ENCODE measurements around the gene ZBTB16. TPM values are rescaled to one million over a fixed set of nuclear protein-coding genes. Genes with fewer than 3 reads are reported as not detected.

Gene ZBTB16
- total RNA-seq, 1 donor from 2014 or later: 171 TPM

DNA sequence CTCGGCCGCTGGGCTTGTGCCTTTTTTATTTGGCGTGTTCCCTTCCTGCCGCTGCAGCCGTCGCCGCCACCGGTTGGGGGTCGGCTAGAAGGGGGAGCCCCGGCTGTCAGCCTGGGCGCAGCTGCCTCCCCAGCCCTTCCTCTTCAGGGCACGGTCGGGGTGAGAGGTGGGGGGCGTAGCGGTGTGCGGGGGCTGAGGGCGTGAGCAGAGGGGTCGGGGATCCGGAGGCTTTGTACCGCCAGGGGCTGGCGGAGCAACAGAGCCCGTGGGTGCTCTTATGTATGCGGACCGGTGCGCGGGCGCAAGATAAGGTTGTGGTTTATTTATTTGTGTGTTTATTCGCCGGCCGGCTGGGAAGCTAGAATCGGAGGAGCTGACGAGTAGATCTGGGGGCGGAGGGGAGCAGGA, 477 bp downstream of the ZBTB16 start:
- ATAC-seq (peak; percentile 37 to 40), DNase-seq (peak; percentile 73)
- peaks cover 21% of the 10 kb centered on the region for H3K36me3 ChIP-seq
- intact Hi-C loops (cut with DNase I): no loop called here
- H3K27ac ChIP-seq: peak overlapping the region; percentile 98
- H3K9me3 ChIP-seq: no peaks in the 10 kb centered on the region
- H3K27me3 ChIP-seq (ENCODE audit: low read depth): peaks cover 7% of the 10 kb centered on the region
- peak overlapping the region; percentile 85 for H3K4me3 ChIP-seq
- peak; percentile 10 for TF ChIP-seq CTCF (IDR thresholded peaks at IDR 0.05)
- peaks cover 50% of the 10 kb centered on the region for H3K4me1 ChIP-seq

DNA sequence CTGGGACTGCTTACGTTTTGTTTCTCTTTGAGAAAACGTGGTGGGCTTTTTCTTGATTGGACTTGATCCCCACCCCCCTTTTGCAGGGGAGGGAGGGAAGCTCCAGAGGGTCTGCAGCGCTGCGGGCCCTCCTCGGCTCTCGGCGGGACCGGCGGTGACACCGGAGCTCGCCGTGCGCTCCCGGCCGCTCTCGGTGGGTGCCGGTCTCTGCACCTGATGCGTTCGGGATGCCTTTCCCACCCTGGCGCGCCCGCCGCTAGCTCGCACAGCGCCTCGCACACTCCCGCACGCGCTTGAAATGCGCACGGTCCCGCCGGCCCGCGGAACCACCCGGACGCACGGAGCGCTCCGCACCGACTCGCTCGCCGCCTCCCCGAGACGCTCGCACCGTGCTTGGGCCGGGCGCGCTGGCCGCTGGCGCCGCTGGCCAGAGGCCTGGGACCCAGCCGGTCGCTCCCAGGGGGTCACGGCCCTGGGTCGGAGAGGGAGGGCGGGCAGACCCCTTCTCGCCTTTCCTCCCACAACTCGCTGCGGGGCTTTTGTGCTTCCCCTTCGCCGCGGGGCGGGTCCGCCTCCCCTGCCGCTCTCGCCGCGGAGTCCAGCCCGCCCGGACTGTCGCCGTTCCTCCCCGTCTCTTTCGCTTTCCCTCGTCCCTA, 1.0 kb downstream of the ZBTB16 start:
- peaks cover 27% of the 10 kb centered on the region for H3K36me3 ChIP-seq
- peak overlapping the region; percentile 85 for H3K4me3 ChIP-seq
- H3K9me3 ChIP-seq: no peaks in the 10 kb centered on the region
- peaks cover 7% of the 10 kb centered on the region for H3K27me3 ChIP-seq (ENCODE audit: low read depth)
- intact Hi-C loops (cut with DNase I): no loop called here
- peak overlapping the region; percentile 98 for H3K27ac ChIP-seq
- DNase-seq (peak; percentile 71), ATAC-seq (peak; percentile 25 to 34)
- no peak for TF ChIP-seq CTCF (IDR thresholded peaks at IDR 0.05)
- peaks cover 56% of the 10 kb centered on the region for H3K4me1 ChIP-seq

DNA sequence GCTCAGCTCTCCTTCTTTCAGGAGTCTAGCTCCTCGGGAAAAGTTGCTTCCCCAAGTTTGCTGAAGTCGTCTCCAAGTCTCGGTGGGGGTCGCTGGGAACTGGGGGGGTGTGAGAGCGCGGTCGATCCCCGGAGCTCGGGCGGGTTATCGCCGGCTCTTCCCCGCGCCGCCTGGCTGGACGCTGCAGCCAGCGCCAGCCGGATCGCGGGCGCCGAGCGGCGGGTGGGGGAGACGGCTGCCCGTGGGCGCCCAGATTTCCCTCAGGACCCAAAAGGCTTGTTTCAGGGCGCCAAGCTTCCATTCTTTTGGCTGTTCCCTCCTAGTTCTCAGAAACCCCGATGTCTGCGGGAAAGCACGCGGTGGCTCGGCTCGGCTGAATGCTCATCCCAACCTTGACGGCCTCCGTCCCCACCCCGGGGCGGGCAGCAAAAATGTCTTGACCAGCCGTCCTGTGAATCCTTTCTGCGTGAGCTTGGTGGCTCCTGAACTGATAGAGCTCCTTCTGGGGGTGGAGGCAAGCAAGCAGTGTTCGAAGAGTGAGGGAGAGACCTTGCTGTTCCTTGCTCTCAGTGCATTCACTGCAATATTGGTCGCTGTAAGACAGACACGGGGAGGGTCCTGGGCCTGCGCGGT, 1.7 kb downstream of the ZBTB16 start:
- no peaks in the 10 kb centered on the region for H3K9me3 ChIP-seq
- no peak for TF ChIP-seq CTCF (IDR thresholded peaks at IDR 0.05)
- H3K27me3 ChIP-seq (ENCODE audit: low read depth): peaks cover 7% of the 10 kb centered on the region
- peaks cover 33% of the 10 kb centered on the region for H3K36me3 ChIP-seq
- H3K27ac ChIP-seq: peak overlapping the region; percentile 98
- intact Hi-C loops (cut with DNase I): no loop called here
- peak; percentile 55 for DNase-seq
- ATAC-seq: peak; percentile 2 to 18
- peaks cover 62% of the 10 kb centered on the region for H3K4me1 ChIP-seq
- H3K4me3 ChIP-seq: peak overlapping the region; percentile 85

GRCh38 chr11:114061681-114062049, 2.2 kb downstream of the ZBTB16 start:
- Histone ChIP-seq H3K27me3 (ENCODE audit: low read depth) (peaks cover 7% of the 10 kb centered on the region), H3K27ac (peak overlapping the region; percentile 98), H3K4me3 (peak overlapping the region; percentile 85), H3K9me3 (no peaks in the 10 kb centered on the region), H3K4me1 (peaks cover 67% of the 10 kb centered on the region), H3K36me3 (peaks cover 38% of the 10 kb centered on the region)
- DNase-seq (no peak), ATAC-seq (peak in 1 of 2 donors; percentile 6)
- intact Hi-C loops (cut with DNase I): no loop called here
- no peak for TF ChIP-seq CTCF (IDR thresholded peaks at IDR 0.05)

GRCh38 chr11:114062272-114062671, 2.8 kb downstream of the ZBTB16 start:
- DNase-seq (no peak), ATAC-seq (no peak)

More at GRCh38 chr11:114062272-114062671, 2.8 kb downstream of the ZBTB16 start:
- intact Hi-C loops (cut with DNase I): no loop called here
- TF ChIP-seq CTCF (IDR thresholded peaks at IDR 0.05): no peak
- H3K4me3 ChIP-seq: peak overlapping the region; percentile 85
- H3K36me3 ChIP-seq: peaks cover 44% of the 10 kb centered on the region
- H3K4me1 ChIP-seq: peaks cover 69% of the 10 kb centered on the region
- no peaks in the 10 kb centered on the region for H3K9me3 ChIP-seq
- peak overlapping the region; percentile 98 for H3K27ac ChIP-seq
- peaks cover 7% of the 10 kb centered on the region for H3K27me3 ChIP-seq (ENCODE audit: low read depth)

Data from lower lobe of right lung (tissue), 2 donors.